SKM-1 (cell line): Measurements from ENCODE around the gene LRP1B.
A peak's percentile ranks its signal among the peaks of the same experiment; 100 is the strongest.
"Not testable (repeated sequence)": the region's sequence is repeated elsewhere in the genome, so short reads cannot be mapped to it uniquely, and the experiment has no call there.

ENCODE experiments used
- DNase-seq: peaks from one replicate; lab custom pipeline; 2025; ENCODE audit not compliant: unreplicated experiment; lab: John Stamatoyannopoulos, UW

Gene LRP1B

GRCh38 chr2:140308706-140309105, 1822.1 kb downstream of the LRP1B start:
- no peak for DNase-seq

GRCh38 chr2:140307532-140307931, 1823.3 kb downstream of the LRP1B start:
- DNase-seq = no peak

GRCh38 chr2:140295767-140296166, 1835.0 kb downstream of the LRP1B start:
- no peak for DNase-seq

- DNase-seq = no peak
These were observed 1842.1 kb downstream of the LRP1B start for GRCh38 chr2:140288726-140289125.

- no peak for DNase-seq
These were observed 1842.6 kb downstream of the LRP1B start for GRCh38 chr2:140288213-140288612.

GRCh38 chr2:140286377-140286776, 1844.4 kb downstream of the LRP1B start:
- DNase-seq = no peak

- not testable (repeated sequence) for DNase-seq
These were observed 1853.5 kb downstream of the LRP1B start for GRCh38 chr2:140277344-140277743.

GRCh38 chr2:140276661-140277060, 1854.2 kb downstream of the LRP1B start:
- DNase-seq = no peak

GRCh38 chr2:140275427-140275826, 1855.4 kb downstream of the LRP1B start:
- no peak for DNase-seq

- no peak for DNase-seq
These were observed 1855.9 kb downstream of the LRP1B start for GRCh38 chr2:140274891-140275290.

- no peak for DNase-seq
These were observed 1856.9 kb downstream of the LRP1B start for GRCh38 chr2:140273958-140274357.

- no peak for DNase-seq
These were observed 1857.4 kb downstream of the LRP1B start for GRCh38 chr2:140273408-140273807.

GRCh38 chr2:140270224-140270623, 1860.6 kb downstream of the LRP1B start:
- DNase-seq = no peak

- DNase-seq = no peak
These were observed 1861.8 kb downstream of the LRP1B start for GRCh38 chr2:140269000-140269399.

- no peak for DNase-seq
These were observed 1867.9 kb downstream of the LRP1B start for GRCh38 chr2:140262908-140263307.

- DNase-seq = peak; percentile 53
These were observed 1873.0 kb downstream of the LRP1B start for GRCh38 chr2:140257692-140258300.

- DNase-seq = no peak
These were observed 1874.7 kb downstream of the LRP1B start for GRCh38 chr2:140256080-140256479.

- no peak for DNase-seq
These were observed 1881.0 kb downstream of the LRP1B start for GRCh38 chr2:140249821-140250220.

GRCh38 chr2:140248623-140249022, 1882.2 kb downstream of the LRP1B start:
- no peak for DNase-seq

- no peak for DNase-seq
These were observed 1883.2 kb downstream of the LRP1B start for GRCh38 chr2:140247451-140248195.

- DNase-seq = no peak
These were observed 1883.9 kb downstream of the LRP1B start for GRCh38 chr2:140246957-140247356.

- DNase-seq = no peak
These were observed 1884.8 kb downstream of the LRP1B start for GRCh38 chr2:140246058-140246457.

GRCh38 chr2:140242889-140243288, 1887.9 kb downstream of the LRP1B start:
- no peak for DNase-seq
